ENCODE results near the gene MTOR. TPM values are rescaled to one million over a fixed set of nuclear protein-coding genes. Genes with fewer than 3 reads are reported as not detected.

Gene MTOR
- total RNA-seq, 4 donors from 2014 or later: 37.8 to 46.4 (median 43.9) TPM

GRCh38 chr1:11286735-11287410, 24.5 kb upstream of the MTOR start:
- DNase-seq: no peak
- Histone ChIP-seq H3K4me1 (peaks cover 3 to 4% of the 10 kb centered on the region in 2 donors), H3K9me3 (no peaks in the 10 kb centered on the region), H3K36me3 (peaks cover 0 to 5% of the 10 kb centered on the region in 2 donors), H3K27me3 (no peaks in the 10 kb centered on the region), H3K4me3 (replicated peaks in 1 of 3) (no peak overlapping the region), H3K27ac (no peak overlapping the region)
- 73 to 82% methylated on average over 3 of the region's 3 CpGs for WGBS, 2 donors
- TF ChIP-seq CTCF (IDR thresholded peaks at IDR 0.05): no peak
- no peak for TF ChIP-seq POLR2A (IDR thresholded peaks at IDR 0.05)
- intact Hi-C loops (cut with DNase I): no loop called here

GRCh38 chr1:11285883-11286734, 23.8 kb upstream of the MTOR start:
- Histone ChIP-seq H3K9me3 (no peaks in the 10 kb centered on the region), H3K4me3 (replicated peaks in 1 of 3) (no peak overlapping the region), H3K36me3 (peaks cover 0 to 5% of the 10 kb centered on the region in 2 donors), H3K27me3 (no peaks in the 10 kb centered on the region), H3K4me1 (peaks cover 5 to 8% of the 10 kb centered on the region in 2 donors), H3K27ac (no peak overlapping the region)
- peak in 1 of 6 experiments; percentile 6 for TF ChIP-seq CTCF (IDR thresholded peaks at IDR 0.05)
- no peak for TF ChIP-seq POLR2A (IDR thresholded peaks at IDR 0.05)
- DNase-seq: no peak
- intact Hi-C loops (cut with DNase I): no loop called here
- 86 to 88% methylated on average over 7 of the region's 7 CpGs for WGBS, 2 donors

DNA sequence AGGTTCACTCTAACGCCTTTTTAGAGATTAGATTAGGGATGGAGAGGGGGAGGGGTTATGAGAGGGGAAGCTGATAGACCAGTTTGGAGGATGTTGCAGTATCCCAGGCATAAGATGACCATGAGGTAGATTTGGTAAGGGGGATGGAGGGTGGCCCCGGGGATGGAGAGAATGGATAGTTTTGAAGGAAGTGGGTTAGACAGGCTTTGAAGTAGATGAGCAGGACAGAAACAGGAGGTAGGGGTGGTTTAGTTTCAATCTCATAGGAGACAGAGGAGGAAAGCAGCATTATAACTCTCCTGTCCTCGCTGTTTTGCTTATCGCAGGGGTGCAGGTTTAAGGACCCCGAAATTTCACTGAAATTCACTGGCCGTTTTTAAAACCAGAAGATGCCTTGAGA, 22.4 kb upstream of the MTOR start:
- Histone ChIP-seq H3K9me3 (no peaks in the 10 kb centered on the region), H3K4me1 (peaks cover 5 to 8% of the 10 kb centered on the region in 2 donors), H3K36me3 (peaks cover 0 to 5% of the 10 kb centered on the region in 2 donors), H3K27me3 (no peaks in the 10 kb centered on the region), H3K27ac (no peak overlapping the region), H3K4me3 (replicated peaks in 1 of 3) (no peak overlapping the region)
- TF ChIP-seq CTCF (IDR thresholded peaks at IDR 0.05) (no peak), POLR2A (IDR thresholded peaks at IDR 0.05) (no peak)
- intact Hi-C loops (cut with DNase I): no loop called here
- WGBS, 2 donors: 88 to 89% methylated on average over 6 of the region's 6 CpGs
- no peak for DNase-seq

- H3K27ac ChIP-seq: no peak overlapping the region
- H3K4me1 ChIP-seq: peaks cover 5 to 8% of the 10 kb centered on the region in 2 donors
- 96 to 98% methylated on average over 6 of the region's 6 CpGs for WGBS, 2 donors
- H3K9me3 ChIP-seq: no peaks in the 10 kb centered on the region
- intact Hi-C loops (cut with DNase I): no loop called here
- peaks cover 0 to 12% of the 10 kb centered on the region in 2 donors for H3K36me3 ChIP-seq
- H3K27me3 ChIP-seq: no peaks in the 10 kb centered on the region
- H3K4me3 ChIP-seq (replicated peaks in 1 of 3): no peak overlapping the region
- DNase-seq: no peak
- no peak for TF ChIP-seq POLR2A (IDR thresholded peaks at IDR 0.05)
- no peak for TF ChIP-seq CTCF (IDR thresholded peaks at IDR 0.05)
Measured at GRCh38 chr1:11283151-11283550, 20.8 kb upstream of the MTOR start.

Data from thyroid gland (tissue), 4 donors.